ENCODE measurements around the gene KIR2DL1. TPM values are rescaled to one million over a fixed set of nuclear protein-coding genes. Genes with fewer than 3 reads are reported as not detected.

The KIR2DL1 gene
- total and polyA plus RNA-seq, 10 of the 15 experiments (the other 5 are each of a cell fraction or from before 2014, with no cell fraction given), result 0.35 TPM; not detected in 9

DNA sequence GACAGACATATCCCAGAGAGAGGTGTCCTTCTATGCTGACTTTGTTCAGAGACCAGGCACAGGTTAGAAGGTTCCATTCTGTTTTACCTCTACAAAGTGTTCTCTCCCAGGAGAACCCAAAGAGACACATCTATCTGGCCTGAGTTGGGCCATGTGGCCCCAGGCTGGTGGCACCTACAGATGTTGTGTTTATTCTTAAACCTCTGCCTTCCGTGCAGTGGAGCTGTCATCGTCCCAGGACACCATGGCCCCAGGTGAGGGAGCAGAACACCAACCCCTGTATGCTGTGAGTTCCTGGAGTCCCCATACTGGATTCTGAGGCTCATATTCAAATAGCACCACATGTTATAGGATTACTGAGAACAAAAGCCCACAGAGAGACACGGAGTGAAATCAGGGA lies 41.4 kb upstream of the KIR2DL1 start:
- no peaks in the 10 kb centered on the region for H3K9me3 ChIP-seq (replicated peaks; ENCODE audit: control insufficient read depth, insufficient read depth, low read length)
- POLR2A ChIA-PET, result no interaction called here
- DNase-seq (ENCODE audit: low read depth, low spot score) (no peak), ATAC-seq (no peak), FAIRE-seq (no peak)
- RAD21 ChIA-PET (ENCODE audit: unreplicated experiment), result no interaction called here
- no peaks in the 10 kb centered on the region for H3K4me1 ChIP-seq (ENCODE audit: control insufficient read depth, insufficient read depth, low read length)
- 0% methylated on average over 3 of the region's 3 CpGs for WGBS (ENCODE audit: insufficient coverage, insufficient replicate concordance, low lambda C conversion rate, missing lambda C conversion rate)
- no peak overlapping the region for H3K4me2 ChIP-seq (ENCODE audit: control insufficient read depth, insufficient read depth)
- in situ Hi-C loops (cut with MboI), result no loop called here
- H3K79me2 ChIP-seq (ENCODE audit: control insufficient read depth, insufficient read depth, low read length), result no peaks in the 10 kb centered on the region
- H4K20me1 ChIP-seq (ENCODE audit: control insufficient read depth, insufficient read depth), result no peaks in the 10 kb centered on the region
- no peak overlapping the region for H2AFZ ChIP-seq (ENCODE audit: control insufficient read depth, low read depth, low read length)
- CTCF ChIA-PET, result no interaction called here
- no peak overlapping the region for H3K9ac ChIP-seq (ENCODE audit: control insufficient read depth, insufficient read depth, low read length)
- intact Hi-C loops (cut with micrococcal nuclease; ENCODE audit: unreplicated experiment), result no loop called here
- no peak overlapping the region for H3K4me3 ChIP-seq
- no TSS peak for BruUV-seq (replicated peaks)
- H3K36me3 ChIP-seq (ENCODE audit: control insufficient read depth in 2 of 2, insufficient read depth in 2 of 2, low read length in 1 of 2), result no peaks in the 10 kb centered on the region
- H3K27ac ChIP-seq (ENCODE audit: control insufficient read depth, insufficient read depth), result no peak overlapping the region
- TF ChIP-seq PAX5 (IDR thresholded peaks at IDR 0.05; ENCODE audit: borderline replicate concordance, low read depth, low read length) (no peak), SREBF1 (IDR thresholded peaks at IDR 0.05; ENCODE audit: low read length) (no peak), SRF (IDR thresholded peaks at IDR 0.05; ENCODE audit: low read depth in 2 of 2, low read length in 2 of 2) (no peak), STAT1 (conservative IDR thresholded peaks at IDR 0.05) (no peak), ZNF207 (IDR thresholded peaks at IDR 0.05; ENCODE audit: borderline replicate concordance) (no peak), NFXL1 (IDR thresholded peaks at IDR 0.05; ENCODE audit: borderline replicate concordance) (no peak), TCF3 (IDR thresholded peaks at IDR 0.05; ENCODE audit: borderline replicate concordance, insufficient read depth, low read depth, low read length) (no peak), NRF1 (conservative IDR thresholded peaks at IDR 0.05; ENCODE audit: low read depth, low read length) (no peak), ZNF217 (IDR thresholded peaks at IDR 0.05) (no peak), MEF2A (IDR thresholded peaks at IDR 0.05; ENCODE audit: insufficient read depth, low read depth, low read length) (no peak), EED (IDR thresholded peaks at IDR 0.05; ENCODE audit: low read depth) (no peak)
- no peaks in the 10 kb centered on the region; a peak in 1 of 4 replicates for H3K27me3 ChIP-seq (replicated peaks in 1 of 2; ENCODE audit: control insufficient read depth in 2 of 2, insufficient read depth in 2 of 2, low read length in 1 of 2)
- SMC1A ChIA-PET (ENCODE audit: uncharacterized antibody, unreplicated experiment), result no interaction called here
